GM18526 (cell line): ENCODE data around the gene TCF12.

Source experiments
- POLR2A ChIP-seq: IDR thresholded peaks from 3 replicates; pipeline ENCODE4 v1.6.1; 2011; ENCODE audit not compliant: insufficient read length; ENCODE audit errors: extremely low read depth

The TCF12 gene

DNA sequence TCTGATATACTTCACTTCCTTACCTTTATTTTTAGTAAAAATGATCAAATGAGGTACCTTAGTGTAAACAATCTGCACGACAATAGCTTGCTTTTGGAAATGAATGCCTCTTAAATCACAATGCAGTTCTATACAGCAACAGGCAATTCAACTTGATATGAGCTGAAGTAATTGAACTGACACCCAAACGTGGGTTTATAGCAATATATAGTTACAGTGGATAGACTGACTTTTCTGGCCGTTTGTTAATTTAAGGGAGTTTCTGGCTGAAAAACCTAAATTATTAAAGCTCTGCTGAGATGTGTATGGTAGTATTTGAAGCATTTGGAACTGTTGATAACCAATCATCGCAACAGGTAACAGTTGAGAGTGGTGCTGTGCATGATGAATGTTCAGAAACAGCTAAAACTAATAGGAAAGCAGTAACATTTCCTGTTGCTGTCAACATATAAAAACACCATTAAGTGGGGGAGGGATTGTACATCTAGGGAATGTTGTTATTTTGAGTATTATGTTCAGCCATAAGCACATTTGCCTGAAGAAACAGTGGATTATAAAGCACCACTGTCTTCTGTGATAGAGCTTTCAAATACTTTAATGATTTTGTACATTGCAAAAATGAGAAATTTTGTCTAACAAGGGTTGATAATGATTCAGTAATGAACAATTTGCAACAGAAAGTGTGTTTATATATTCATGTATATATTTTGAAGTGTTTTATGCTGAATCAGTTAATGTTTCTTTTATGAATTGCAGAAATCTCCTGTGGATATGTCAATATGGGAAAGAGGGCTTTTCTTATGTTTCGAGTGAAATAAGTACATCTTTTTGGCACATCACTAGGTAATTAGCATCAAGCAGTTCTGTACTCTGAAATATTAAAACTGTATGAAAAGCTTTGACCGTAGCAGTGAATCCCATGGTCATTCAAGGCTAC lies 176.1 kb downstream of the TCF12 start:
- TF ChIP-seq POLR2A: no peak

GRCh38 chr15:57095896-57096295 lies 177.5 kb downstream of the TCF12 start:
- TF ChIP-seq POLR2A: no peak

- no peak for TF ChIP-seq POLR2A
These were observed 178.8 kb downstream of the TCF12 start for GRCh38 chr15:57097246-57097645.

GRCh38 chr15:57098896-57099295 lies 180.5 kb downstream of the TCF12 start:
- TF ChIP-seq POLR2A: no peak

DNA sequence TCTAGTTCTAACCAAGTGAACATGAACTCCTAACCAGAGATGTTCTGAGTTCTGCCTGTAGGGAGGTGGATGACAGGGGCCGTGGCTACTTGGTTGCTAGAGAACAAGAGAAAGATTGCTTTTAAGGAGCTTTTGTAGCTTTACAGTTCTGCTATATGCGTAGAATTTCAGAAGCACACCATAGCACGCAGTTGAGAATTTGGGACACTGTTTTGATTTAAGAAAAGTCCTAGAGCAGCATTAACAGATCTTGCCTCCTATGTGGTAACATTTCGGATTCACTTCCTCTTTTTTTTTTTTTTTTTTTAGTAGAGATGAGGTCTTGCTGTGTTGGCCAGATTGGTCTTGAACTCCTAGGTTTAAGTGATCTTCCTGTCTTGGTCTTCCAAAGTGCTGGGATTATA lies 181.7 kb downstream of the TCF12 start:
- no peak for TF ChIP-seq POLR2A

DNA sequence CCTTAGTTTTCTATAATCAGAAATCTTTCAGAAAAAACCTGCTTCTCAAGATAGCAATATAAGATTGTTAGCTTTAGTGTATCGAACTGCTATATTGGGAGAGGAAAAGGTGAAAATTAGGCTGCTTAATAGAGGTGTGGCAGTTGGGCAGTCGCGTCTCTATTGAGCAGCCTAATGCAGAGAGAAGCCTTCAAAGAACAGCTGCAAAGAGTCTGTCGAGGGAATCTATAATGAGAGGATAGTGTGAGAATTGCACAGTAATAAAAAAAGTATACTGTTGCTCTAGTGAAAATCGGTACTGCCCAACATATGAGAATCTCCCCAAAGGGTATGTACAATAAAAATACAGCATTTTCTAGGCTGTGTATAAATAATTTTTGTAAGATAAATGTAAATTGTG lies 184.4 kb downstream of the TCF12 start:
- TF ChIP-seq POLR2A: no peak

DNA sequence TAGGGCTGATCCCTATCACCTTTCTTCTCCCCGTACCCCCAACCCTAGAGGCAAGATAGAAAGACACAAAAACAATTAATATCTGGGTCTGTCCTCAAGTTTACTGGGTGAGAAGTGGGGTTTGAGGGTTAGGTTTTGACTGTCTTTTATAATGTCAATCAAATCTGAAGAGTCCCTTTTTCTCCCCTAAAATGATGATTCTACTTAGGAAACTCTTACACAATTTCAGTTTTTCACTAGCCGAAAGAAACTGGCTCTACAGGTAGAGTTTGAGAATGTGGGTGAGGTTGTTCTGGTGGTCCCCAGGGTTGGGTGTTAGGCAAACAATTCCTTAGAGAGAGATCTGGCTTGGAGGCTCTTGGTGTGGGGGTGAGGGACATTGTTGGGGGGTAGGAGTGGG lies 189.9 kb downstream of the TCF12 start:
- no peak for TF ChIP-seq POLR2A

- no peak for TF ChIP-seq POLR2A
These were observed 190.6 kb downstream of the TCF12 start for GRCh38 chr15:57109005-57109404.

- no peak for TF ChIP-seq POLR2A
These were observed 192.6 kb downstream of the TCF12 start for GRCh38 chr15:57111002-57111401.

- TF ChIP-seq POLR2A: no peak
These were observed 193.7 kb downstream of the TCF12 start for GRCh38 chr15:57112178-57112577.

- no peak for TF ChIP-seq POLR2A
These were observed 195.6 kb downstream of the TCF12 start for GRCh38 chr15:57114070-57114469.

- no peak for TF ChIP-seq POLR2A
These were observed 199.8 kb downstream of the TCF12 start for GRCh38 chr15:57118013-57118799.

- TF ChIP-seq POLR2A: no peak
These were observed 203.8 kb downstream of the TCF12 start for GRCh38 chr15:57122080-57122840.

- no peak for TF ChIP-seq POLR2A
These were observed 205.6 kb downstream of the TCF12 start for GRCh38 chr15:57124036-57124435.

DNA sequence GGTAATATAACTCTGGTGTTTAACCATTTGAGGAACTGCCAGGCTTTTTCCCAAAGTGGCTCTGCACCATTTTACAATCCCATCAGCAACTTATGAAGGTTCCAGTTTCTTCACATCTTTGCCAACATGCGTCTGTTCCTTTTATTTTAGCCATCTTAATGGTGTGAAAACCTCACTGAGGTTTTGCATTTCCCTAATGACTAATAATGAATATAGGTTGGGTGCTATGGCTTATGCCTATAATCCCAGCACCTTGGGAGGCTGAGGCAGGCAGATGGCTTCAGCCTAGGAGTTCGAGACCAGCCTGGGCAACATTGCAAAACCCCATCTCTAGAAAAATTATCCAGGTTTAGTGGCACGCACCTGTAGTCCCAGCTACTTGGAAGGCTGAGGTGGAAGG lies 210.6 kb downstream of the TCF12 start:
- no peak for TF ChIP-seq POLR2A
